ENCODE results near the gene ARFGAP2.

The ARFGAP2 gene

DNA sequence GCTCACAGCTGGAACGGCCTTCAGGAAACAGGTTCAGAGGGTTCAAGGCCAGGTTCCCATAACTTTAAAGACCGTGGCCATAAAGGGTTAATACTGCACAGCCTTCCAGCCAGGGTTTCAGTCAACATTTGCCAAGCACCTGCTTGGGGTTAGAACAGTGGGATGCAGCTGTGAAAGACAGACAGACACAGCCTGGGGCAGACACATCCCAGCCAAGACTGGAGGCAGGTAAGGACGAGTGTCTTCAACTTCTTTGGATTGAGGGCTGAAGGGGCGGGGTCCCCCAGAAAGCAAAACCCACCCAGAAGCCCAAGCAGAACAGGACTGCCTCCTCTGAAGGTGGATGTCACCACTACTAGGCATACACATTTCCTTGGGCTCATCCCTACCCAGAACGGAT, 14.3 kb downstream of the ARFGAP2 start:
- TF ChIP-seq, protein P1, sequence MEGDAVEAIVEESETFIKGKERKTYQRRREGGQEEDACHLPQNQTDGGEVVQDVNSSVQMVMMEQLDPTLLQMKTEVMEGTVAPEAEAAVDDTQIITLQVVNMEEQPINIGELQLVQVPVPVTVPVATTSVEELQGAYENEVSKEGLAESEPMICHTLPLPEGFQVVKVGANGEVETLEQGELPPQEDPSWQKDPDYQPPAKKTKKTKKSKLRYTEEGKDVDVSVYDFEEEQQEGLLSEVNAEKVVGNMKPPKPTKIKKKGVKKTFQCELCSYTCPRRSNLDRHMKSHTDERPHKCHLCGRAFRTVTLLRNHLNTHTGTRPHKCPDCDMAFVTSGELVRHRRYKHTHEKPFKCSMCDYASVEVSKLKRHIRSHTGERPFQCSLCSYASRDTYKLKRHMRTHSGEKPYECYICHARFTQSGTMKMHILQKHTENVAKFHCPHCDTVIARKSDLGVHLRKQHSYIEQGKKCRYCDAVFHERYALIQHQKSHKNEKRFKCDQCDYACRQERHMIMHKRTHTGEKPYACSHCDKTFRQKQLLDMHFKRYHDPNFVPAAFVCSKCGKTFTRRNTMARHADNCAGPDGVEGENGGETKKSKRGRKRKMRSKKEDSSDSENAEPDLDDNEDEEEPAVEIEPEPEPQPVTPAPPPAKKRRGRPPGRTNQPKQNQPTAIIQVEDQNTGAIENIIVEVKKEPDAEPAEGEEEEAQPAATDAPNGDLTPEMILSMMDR (IDR thresholded peaks at IDR 0.05; ENCODE audit: extremely low read depth, insufficient read depth, missing control alignments), result no peak
- DNase-seq (ENCODE audit: low spot score), result no peak
- in situ Hi-C loops (cut with MboI; ENCODE audit: low pct_unique_long_range_greater_than_20kb, low sequenced_read_pairs, unreplicated experiment), result no loop called here

DNA sequence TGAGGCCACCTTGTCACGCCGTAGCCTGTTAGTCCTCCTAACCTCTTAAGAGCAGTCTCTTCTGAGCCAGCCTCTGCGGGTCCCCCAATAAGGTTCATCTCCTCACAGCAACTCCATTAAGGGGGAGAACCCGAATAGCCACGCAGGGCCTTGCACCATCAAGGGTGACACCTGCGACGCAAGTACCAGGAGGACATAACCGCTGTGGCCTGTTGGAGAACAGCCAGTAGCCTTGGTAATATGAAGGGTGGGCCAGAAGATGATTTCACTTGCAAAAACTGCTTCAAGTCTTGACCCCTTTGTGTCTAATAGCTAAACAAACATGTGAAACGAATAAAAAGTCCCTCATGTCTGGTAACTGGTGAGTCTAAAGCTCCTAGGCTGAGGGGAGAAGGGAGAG, 14.8 kb downstream of the ARFGAP2 start:
- TF ChIP-seq, protein P1 (IDR thresholded peaks at IDR 0.05; ENCODE audit: extremely low read depth, insufficient read depth, missing control alignments), result no peak
- in situ Hi-C loops (cut with MboI; ENCODE audit: low pct_unique_long_range_greater_than_20kb, low sequenced_read_pairs, unreplicated experiment), result no loop called here
- DNase-seq (ENCODE audit: low spot score), result no peak

DNA sequence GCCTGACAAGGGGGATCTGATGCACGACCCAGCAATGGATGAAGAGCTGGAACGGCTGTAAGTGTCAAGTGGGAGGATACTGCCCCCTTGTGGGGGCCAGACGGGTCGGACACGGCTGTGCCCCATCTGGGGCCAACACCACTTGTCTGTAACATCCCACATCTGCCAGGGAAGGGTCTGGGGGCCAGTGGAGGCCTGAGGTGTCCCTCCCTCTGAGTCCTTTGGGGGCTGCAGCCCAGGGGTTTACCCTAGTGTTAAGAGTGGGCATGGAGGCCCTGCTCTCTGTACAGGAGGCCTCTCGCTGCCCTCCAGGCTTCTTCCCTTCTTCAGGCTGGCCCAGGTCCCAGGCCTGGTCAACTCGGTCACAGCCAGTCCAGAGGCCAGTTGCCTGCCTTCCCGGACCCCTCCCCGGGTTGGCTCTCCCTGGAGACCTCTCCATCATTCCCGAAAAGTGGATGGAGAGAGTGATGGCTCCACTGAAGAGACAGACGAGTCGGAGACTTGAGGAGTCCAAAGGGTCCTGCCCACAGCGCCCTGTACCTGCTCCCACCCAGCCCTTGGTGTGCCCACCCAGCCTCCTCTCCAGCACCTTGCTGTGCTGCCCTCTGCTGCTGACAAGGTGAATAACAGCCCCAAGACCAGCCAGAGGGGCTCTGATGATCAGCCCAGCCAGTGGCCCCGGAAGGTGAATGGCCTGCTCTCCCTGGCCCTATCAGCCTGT, 15.4 kb downstream of the ARFGAP2 start:
- peak; percentile 88 for DNase-seq (ENCODE audit: low spot score)
- TF ChIP-seq, protein P1 (IDR thresholded peaks at IDR 0.05; ENCODE audit: extremely low read depth, insufficient read depth, missing control alignments), result peak; percentile 83
- in situ Hi-C loops (cut with MboI; ENCODE audit: low pct_unique_long_range_greater_than_20kb, low sequenced_read_pairs, unreplicated experiment), result no loop called here

DNA sequence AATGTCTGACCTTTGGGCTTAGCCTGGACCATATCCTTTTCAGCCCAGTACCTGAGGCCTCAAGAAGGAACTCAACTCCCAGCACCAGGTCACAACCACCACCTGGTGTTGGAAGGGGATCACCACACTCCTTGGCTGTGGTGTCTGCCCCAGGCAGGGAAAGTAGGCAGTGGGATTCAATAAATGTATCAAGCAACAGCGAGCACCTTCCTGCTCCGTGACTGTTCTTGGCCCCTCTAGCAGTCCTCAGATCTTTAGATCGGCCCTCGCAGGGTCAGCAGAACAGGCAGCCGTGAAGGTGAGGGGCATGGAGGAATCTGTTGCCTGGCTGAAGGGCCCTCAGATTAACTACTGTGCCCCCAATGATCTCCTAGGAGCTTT, 15.9 kb downstream of the ARFGAP2 start:
- in situ Hi-C loops (cut with MboI; ENCODE audit: low pct_unique_long_range_greater_than_20kb, low sequenced_read_pairs, unreplicated experiment), result no loop called here
- TF ChIP-seq, protein P1 (IDR thresholded peaks at IDR 0.05; ENCODE audit: extremely low read depth, insufficient read depth, missing control alignments), result no peak
- no peak for DNase-seq (ENCODE audit: low spot score)

DNA sequence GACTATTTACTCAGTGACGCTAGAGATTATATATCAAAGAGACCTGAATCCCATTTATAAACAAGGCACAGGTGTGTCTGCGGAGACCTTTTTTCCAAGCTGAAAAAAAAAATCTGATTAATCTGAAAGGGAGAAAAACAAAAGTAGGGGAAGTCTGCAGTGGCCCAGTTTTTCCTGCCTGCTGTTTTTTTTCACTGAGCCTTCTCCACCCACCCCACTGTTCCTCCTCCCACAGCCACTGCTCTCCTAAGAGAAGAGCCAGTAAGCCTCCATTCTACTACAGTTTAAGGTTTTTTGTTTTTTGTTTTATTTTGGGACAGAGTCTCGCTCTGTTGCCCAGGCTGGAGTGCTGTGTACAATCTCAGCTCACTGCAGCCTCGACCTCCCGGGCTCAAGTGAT, 18.4 kb downstream of the ARFGAP2 start:
- in situ Hi-C loops (cut with MboI; ENCODE audit: low pct_unique_long_range_greater_than_20kb, low sequenced_read_pairs, unreplicated experiment), result loop anchor here (10.0 kb wide), 2 partner anchors 233 to 273 kb away; no protein-coding TSS in a partner anchor
- no peak for DNase-seq (ENCODE audit: low spot score)
- TF ChIP-seq, protein P1 (IDR thresholded peaks at IDR 0.05; ENCODE audit: extremely low read depth, insufficient read depth, missing control alignments), result no peak

DNA sequence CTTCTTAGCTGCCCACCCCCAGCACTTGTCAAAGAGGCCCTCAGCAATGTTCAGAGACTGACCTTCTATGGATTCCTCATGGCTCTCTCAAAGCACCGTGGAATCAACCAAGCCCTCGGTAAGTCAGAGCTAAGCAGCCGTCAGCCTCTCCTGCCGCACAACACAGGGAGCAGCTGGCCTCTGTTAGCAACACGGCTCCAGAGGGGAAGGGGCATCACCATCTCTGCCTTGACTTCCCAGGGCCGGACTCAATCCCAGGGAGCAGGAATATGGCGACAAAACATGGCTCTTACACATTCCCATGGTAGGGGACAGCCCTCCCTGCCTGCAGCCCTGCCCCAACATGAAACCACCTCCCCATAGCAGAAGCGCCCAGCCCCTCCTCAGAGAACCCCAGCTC, 18.9 kb downstream of the ARFGAP2 start:
- TF ChIP-seq, protein P1 (IDR thresholded peaks at IDR 0.05; ENCODE audit: extremely low read depth, insufficient read depth, missing control alignments), result no peak
- in situ Hi-C loops (cut with MboI; ENCODE audit: low pct_unique_long_range_greater_than_20kb, low sequenced_read_pairs, unreplicated experiment), result loop anchor here (10.0 kb wide), 2 partner anchors 233 to 273 kb away; no protein-coding TSS in a partner anchor
- DNase-seq (ENCODE audit: low spot score), result peak; percentile 12
